ENCODE data around the gene TNFRSF9. TPM values are rescaled to one million over a fixed set of nuclear protein-coding genes. Genes with fewer than 3 reads are reported as not detected.

Gene TNFRSF9
- total and polyA plus RNA-seq, 9 of the 15 experiments (the other 6 are each of a cell fraction or from before 2014, with no cell fraction given) = 0.04 to 0.29 (median 0.08) TPM; not detected in 1

DNA sequence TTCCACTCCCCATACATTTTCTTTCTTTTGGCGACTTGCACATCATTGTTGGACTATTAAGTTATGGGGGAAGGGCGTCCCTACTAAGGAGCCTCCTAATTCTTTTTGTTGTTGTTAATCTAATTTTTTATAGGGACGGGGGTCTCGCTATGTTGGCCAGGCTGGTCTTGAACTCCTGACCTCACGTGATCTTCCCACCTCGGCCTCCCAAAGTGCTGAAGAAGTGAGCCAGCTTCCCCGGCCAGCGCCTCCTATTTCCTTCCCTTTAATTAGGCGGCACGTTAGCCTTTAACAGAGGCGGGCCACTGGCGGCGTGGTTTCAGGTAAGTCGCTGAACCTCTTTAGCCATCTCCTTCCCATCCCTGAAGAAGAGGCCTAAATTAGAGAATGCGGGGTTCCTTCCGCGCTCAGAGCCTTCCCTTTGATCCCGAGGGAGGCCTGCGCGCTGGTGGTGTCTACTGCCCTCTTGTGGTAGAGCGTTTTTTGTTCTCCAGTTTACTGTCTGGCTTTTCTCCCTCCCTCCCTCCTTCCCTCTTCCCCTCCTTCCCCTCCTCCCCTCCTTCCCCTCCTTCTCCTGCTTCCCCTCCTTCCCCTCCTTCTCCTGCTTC lies 38.1 kb downstream of the TNFRSF9 start (continued):
- TF ChIP-seq MTA3 (IDR thresholded peaks at IDR 0.05; ENCODE audit: borderline replicate concordance) (no peak), JUN (IDR thresholded peaks at IDR 0.05; ENCODE audit: borderline replicate concordance, low read depth, low read length) (0 out of 2 replicates have a peak, but pooled peaks have one; percentile 10), JUN (CRISPR knock-in tag; IDR thresholded peaks at IDR 0.05; ENCODE audit: borderline replicate concordance) (no peak), BRCA1 (IDR thresholded peaks at IDR 0.05) (no peak), BRCA1 (CRISPR knock-in tag; IDR thresholded peaks at IDR 0.05) (no peak), RBM39 (optimal IDR thresholded peaks at IDR 0.05; ENCODE audit: low read depth, low read length) (no peak), ZNF79 (CRISPR knock-in tag; IDR thresholded peaks at IDR 0.05; ENCODE audit: low read depth) (no peak), RCOR1 (IDR thresholded peaks at IDR 0.05; ENCODE audit: borderline replicate concordance in 1 of 2, low read depth in 2 of 2, low read length in 2 of 2) (peak in 1 of 2 experiments; percentile 26; a peak in 1 of 4 replicates), RAD21 (CRISPR knock-in tag; conservative IDR thresholded peaks at IDR 0.05 in 1 of 2, IDR thresholded peaks at IDR 0.05 in 1 of 2) (peak; percentile 80 to 92), ZNF232 (CRISPR knock-in tag; IDR thresholded peaks at IDR 0.05) (no peak), FOS (IDR thresholded peaks at IDR 0.05; ENCODE audit: extremely low read depth, insufficient read length) (no peak), ZNF778 (CRISPR knock-in tag; IDR thresholded peaks at IDR 0.05) (no peak), SMAD2 (IDR thresholded peaks at IDR 0.05; ENCODE audit: low read depth, low read length) (no peak), HDAC1 (IDR thresholded peaks at IDR 0.05) (no peak), THRAP3 (IDR thresholded peaks at IDR 0.05; ENCODE audit: borderline replicate concordance) (no peak), ZBTB7A (IDR thresholded peaks at IDR 0.05; ENCODE audit: borderline replicate concordance, control insufficient read depth, low read depth, low read length) (no peak)
- TF ChIP-seq, protein P1, sequence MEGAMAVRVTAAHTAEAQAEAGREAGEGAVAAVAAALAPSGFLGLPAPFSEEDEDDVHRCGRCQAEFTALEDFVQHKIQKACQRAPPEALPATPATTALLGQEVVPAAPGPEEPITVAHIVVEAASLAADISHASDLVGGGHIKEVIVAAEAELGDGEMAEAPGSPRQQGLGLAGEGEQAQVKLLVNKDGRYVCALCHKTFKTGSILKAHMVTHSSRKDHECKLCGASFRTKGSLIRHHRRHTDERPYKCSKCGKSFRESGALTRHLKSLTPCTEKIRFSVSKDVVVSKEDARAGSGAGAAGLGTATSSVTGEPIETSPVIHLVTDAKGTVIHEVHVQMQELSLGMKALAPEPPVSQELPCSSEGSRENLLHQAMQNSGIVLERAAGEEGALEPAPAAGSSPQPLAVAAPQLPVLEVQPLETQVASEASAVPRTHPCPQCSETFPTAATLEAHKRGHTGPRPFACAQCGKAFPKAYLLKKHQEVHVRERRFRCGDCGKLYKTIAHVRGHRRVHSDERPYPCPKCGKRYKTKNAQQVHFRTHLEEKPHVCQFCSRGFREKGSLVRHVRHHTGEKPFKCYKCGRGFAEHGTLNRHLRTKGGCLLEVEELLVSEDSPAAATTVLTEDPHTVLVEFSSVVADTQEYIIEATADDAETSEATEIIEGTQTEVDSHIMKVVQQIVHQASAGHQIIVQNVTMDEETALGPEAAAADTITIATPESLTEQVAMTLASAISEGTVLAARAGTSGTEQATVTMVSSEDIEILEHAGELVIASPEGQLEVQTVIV (CRISPR knock-in tag; IDR thresholded peaks at IDR 0.05; ENCODE audit: borderline replicate concordance) = no peak
- TF ChIP-seq, protein P2, sequence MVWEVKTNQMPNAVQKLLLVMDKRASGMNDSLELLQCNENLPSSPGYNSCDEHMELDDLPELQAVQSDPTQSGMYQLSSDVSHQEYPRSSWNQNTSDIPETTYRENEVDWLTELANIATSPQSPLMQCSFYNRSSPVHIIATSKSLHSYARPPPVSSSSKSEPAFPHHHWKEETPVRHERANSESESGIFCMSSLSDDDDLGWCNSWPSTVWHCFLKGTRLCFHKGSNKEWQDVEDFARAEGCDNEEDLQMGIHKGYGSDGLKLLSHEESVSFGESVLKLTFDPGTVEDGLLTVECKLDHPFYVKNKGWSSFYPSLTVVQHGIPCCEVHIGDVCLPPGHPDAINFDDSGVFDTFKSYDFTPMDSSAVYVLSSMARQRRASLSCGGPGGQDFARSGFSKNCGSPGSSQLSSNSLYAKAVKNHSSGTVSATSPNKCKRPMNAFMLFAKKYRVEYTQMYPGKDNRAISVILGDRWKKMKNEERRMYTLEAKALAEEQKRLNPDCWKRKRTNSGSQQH (CRISPR knock-in tag; IDR thresholded peaks at IDR 0.05) = no peak
- TF ChIP-seq, protein P3, sequence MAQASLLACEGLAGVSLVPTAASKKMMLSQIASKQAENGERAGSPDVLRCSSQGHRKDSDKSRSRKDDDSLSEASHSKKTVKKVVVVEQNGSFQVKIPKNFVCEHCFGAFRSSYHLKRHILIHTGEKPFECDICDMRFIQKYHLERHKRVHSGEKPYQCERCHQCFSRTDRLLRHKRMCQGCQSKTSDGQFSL (CRISPR knock-in tag; IDR thresholded peaks at IDR 0.05) = no peak
- TF ChIP-seq, protein P3 (tag; IDR thresholded peaks at IDR 0.05) = no peak
- TF ChIP-seq, protein P4, sequence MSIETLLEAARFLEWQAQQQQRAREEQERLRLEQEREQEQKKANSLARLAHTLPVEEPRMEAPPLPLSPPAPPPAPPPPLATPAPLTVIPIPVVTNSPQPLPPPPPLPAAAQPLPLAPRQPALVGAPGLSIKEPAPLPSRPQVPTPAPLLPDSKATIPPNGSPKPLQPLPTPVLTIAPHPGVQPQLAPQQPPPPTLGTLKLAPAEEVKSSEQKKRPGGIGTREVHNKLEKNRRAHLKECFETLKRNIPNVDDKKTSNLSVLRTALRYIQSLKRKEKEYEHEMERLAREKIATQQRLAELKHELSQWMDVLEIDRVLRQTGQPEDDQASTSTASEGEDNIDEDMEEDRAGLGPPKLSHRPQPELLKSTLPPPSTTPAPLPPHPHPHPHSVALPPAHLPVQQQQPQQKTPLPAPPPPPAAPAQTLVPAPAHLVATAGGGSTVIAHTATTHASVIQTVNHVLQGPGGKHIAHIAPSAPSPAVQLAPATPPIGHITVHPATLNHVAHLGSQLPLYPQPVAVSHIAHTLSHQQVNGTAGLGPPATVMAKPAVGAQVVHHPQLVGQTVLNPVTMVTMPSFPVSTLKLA (conservative IDR thresholded peaks at IDR 0.05) = no peak
- TF ChIP-seq, protein P5, sequence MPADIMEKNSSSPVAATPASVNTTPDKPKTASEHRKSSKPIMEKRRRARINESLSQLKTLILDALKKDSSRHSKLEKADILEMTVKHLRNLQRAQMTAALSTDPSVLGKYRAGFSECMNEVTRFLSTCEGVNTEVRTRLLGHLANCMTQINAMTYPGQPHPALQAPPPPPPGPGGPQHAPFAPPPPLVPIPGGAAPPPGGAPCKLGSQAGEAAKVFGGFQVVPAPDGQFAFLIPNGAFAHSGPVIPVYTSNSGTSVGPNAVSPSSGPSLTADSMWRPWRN (IDR thresholded peaks at IDR 0.05; ENCODE audit: low read depth) = no peak

Data from K562 (cell line).